ENCODE results near the gene KIF2A. TPM values are rescaled to one million over a fixed set of nuclear protein-coding genes. Genes with fewer than 3 reads are reported as not detected.

KIF2A gene
- 285 and 294 TPM in 2 replicates for total RNA-seq

DNA sequence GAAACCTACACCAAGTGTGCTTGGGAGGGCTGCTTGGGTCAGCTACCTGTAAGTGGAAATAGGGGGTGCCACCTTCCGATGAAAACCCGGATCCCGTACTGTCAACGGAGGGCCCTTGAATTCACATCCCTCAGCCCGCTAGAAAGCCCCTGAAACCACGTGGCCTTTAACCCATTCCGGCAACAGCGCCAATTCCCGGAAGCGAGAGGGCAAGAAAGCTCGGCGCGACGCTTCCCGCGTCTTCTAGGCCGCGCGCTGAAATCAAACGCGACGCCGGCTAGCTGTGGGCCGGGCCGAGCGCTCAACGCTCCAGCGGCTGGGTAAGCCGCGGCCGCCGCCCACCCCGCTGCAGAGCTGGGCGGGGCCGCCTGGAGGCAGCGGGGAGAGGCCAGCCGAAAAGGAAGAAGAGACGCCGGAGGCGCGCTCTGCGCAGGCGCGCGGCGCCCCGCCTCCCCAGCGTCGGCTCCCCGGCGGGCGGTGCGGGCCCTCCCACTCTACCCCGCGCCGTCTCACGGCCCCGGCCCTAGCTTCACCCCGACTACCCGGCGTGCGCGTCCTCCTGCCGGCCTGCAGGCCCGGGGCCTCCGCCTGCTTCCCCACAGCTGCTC lies at the start of gene KIF2A:
TSS of gene KIF2A (plus strand) at position 492 of the 608 bp plus-strand sequence. CDS start 267 bp downstream, outside the sequence.
- peaks cover 43% of the 10 kb centered on the region for H3K36me3 Mint-ChIP-seq (ENCODE audit: low read depth)
- peaks cover 48% of the 10 kb centered on the region for H3K4me1 Mint-ChIP-seq (ENCODE audit: low read depth)
- peak within 1 kb of the TSS; percentile 97 for H3K27ac Mint-ChIP-seq
- no peaks in the 10 kb centered on the region for H3K9me3 Mint-ChIP-seq
- intact Hi-C loops (cut with micrococcal nuclease): loop anchor here (1.0 to 5.0 kb wide), 7 partner anchors 9 to 974 kb away; partner anchors contain the start of genes DIMT1 and ZSWIM6
- peak; percentile 96 for DNase-seq (ENCODE audit: low spot score)
- H3K4me3 Mint-ChIP-seq (ENCODE audit: low read depth): peak within 1 kb of the TSS; percentile 99
- H3K27me3 Mint-ChIP-seq (ENCODE audit: low read depth): no peaks in the 10 kb centered on the region

DNA sequence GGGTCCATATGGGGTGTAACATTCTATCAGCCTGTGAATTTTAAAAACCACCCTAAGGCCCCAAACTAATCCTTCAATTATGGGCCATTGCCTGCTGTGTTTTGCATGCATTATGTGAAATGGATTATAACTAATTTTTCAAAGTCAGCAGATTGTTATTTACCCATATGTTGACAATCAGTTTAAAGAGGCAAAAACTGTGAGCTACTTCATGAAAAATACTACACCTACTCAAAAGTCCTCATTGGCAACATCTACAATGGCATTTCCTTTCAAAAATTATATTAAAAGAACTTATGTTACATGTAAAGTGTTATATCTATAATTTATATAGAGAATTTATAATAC lies 49.0 kb upstream of the KIF2A start:
- H3K4me1 Mint-ChIP-seq (ENCODE audit: low read depth): peaks cover 75% of the 10 kb centered on the region
- no peaks in the 10 kb centered on the region for H3K27me3 Mint-ChIP-seq (ENCODE audit: low read depth)
- intact Hi-C loops (cut with micrococcal nuclease): loop anchor here (2.0 kb wide), 2 partner anchors 20 to 48 kb away; no protein-coding TSS in a partner anchor
- H3K4me3 Mint-ChIP-seq (ENCODE audit: low read depth): peak overlapping the region; percentile 63
- H3K9me3 Mint-ChIP-seq: peaks cover 26% of the 10 kb centered on the region
- peak overlapping the region; percentile 94 for H3K27ac Mint-ChIP-seq
- no peak for DNase-seq (ENCODE audit: low spot score)
- peaks cover 38% of the 10 kb centered on the region for H3K36me3 Mint-ChIP-seq (ENCODE audit: low read depth)

DNA sequence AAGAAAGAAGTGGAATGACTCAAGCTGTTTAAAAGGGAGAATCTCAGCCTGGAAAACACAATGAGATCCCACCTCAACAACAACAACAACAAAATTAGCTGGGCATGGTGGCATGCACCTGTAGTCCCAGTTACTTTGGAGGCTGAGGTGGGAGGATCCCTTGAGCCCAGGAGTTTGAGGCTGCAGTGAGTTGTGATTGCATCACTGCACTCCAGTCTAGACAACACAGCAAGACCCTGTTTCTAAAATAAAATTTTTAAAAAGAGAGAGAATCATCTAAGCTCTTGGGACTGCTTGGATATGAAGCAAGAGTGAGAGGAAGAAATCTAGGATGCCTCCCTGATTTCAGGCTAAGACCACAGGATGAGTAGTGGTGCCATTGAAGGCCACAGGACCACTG lies 47.4 kb upstream of the KIF2A start:
- intact Hi-C loops (cut with micrococcal nuclease): no loop called here
- Mint-ChIP-seq H3K27ac (peak overlapping the region; percentile 54), H3K4me1 (ENCODE audit: low read depth) (peaks cover 64% of the 10 kb centered on the region), H3K27me3 (ENCODE audit: low read depth) (no peaks in the 10 kb centered on the region), H3K9me3 (peaks cover 12% of the 10 kb centered on the region), H3K4me3 (ENCODE audit: low read depth) (no peak overlapping the region), H3K36me3 (ENCODE audit: low read depth) (peaks cover 24% of the 10 kb centered on the region)
- no peak for DNase-seq (ENCODE audit: low spot score)

DNA sequence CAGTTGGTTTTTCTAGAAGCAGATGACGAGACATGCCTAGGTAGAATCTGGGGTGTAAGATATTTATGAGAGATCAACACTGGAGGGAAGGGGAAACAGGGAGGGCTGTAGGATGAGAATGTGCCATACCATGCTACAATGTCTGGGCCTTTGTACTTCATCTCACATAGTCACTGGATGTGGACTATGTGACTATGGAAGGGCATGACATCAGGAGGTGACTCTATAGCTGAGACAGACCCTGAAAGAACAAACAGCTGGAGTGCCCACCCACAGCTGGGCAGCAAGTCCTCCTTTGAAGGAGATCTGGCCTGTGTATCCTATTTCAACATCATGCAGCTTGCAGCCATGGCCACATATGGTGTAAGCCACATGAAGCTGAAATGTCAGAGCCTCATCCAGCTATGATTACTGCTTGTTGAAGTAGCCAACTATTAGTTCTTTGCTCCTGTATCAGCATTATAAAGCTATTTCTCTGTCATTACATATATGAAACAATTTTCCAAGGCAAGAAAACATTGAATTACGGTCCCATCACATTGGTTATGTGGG lies 46.2 kb upstream of the KIF2A start:
- Mint-ChIP-seq H3K27ac (peak overlapping the region; percentile 36), H3K4me1 (ENCODE audit: low read depth) (peaks cover 58% of the 10 kb centered on the region)
- intact Hi-C loops (cut with micrococcal nuclease): no loop called here

DNA sequence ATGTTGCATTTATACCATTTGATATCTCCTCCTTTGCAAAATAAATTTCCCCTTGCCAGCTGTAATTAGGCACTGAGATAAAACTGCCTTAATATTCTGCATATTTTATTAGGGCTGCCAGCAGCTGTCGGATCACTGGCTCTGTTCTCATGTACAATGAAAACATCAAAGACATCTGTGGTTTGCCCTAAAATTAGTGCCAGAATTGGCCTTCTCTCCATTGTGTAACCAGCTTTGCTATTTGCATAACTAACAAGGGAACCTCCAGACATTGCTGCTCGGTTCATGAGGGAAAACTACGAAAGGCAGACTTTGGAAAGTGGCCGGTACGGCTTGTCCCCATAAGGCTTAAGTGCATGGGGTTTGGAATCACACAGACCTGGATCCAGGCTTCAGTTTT lies 45.5 kb upstream of the KIF2A start:
- intact Hi-C loops (cut with micrococcal nuclease): no loop called here
- Mint-ChIP-seq H3K36me3 (ENCODE audit: low read depth) (peaks cover 14% of the 10 kb centered on the region), H3K27me3 (ENCODE audit: low read depth) (no peaks in the 10 kb centered on the region), H3K9me3 (peaks cover 4% of the 10 kb centered on the region), H3K4me3 (ENCODE audit: low read depth) (no peak overlapping the region), H3K27ac (peak overlapping the region; percentile 9), H3K4me1 (ENCODE audit: low read depth) (peaks cover 59% of the 10 kb centered on the region)
- no peak for DNase-seq (ENCODE audit: low spot score)

More for the DNA sequence above, 46.2 kb upstream of the KIF2A start:
- Mint-ChIP-seq H3K27me3 (ENCODE audit: low read depth) (no peaks in the 10 kb centered on the region), H3K4me3 (ENCODE audit: low read depth) (no peak overlapping the region), H3K9me3 (peaks cover 4% of the 10 kb centered on the region), H3K36me3 (ENCODE audit: low read depth) (peaks cover 14% of the 10 kb centered on the region)
- no peak for DNase-seq (ENCODE audit: low spot score)

DNA sequence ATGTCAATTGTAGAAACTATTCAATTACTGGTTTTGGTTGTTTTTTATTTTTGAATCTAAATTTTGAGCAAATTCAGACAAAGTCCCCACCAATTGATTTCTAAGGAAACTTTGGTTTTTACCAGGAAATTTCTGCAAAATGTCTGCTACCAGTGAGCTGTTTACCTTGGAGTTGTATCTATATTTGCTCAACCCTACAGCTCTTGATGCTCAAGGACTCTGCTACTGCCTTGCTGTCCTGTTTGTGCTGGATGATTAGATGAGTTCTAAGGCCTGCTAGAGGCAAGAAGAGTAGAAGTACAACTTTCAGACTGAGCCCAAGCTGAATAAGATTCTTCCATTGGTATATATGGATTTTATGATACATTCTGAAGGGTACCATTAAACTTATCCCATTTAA lies 42.6 kb upstream of the KIF2A start:
- peaks cover 11% of the 10 kb centered on the region for H3K36me3 Mint-ChIP-seq (ENCODE audit: low read depth)
- H3K4me3 Mint-ChIP-seq (ENCODE audit: low read depth): no peak overlapping the region
- no peaks in the 10 kb centered on the region for H3K27me3 Mint-ChIP-seq (ENCODE audit: low read depth)
- DNase-seq (ENCODE audit: low spot score): no peak
- peaks cover 58% of the 10 kb centered on the region for H3K4me1 Mint-ChIP-seq (ENCODE audit: low read depth)
- H3K27ac Mint-ChIP-seq: no peak overlapping the region
- intact Hi-C loops (cut with micrococcal nuclease): no loop called here
- H3K9me3 Mint-ChIP-seq: peaks cover 1% of the 10 kb centered on the region

DNA sequence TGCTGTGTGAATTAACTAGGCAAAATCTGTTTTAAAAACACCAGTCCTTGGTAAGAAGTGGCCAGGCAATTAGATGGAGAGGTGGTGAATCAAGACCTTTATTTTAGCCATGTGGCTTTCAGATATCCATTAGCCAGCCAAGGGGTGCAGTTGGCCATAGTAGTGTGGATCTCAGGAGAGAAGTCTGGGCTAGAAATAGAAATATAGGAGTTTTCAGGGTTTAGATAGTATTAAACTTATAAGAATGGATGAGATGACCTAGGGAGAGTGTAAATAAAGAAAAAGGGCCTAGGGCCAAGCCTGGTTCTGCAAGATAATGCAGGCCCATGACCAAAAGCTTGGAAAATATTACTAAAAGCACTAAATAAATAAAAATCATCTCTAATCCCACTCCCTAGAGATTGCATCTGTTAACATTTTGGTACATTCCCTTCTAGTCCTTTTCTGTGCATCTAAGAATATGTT lies 40.3 kb upstream of the KIF2A start:
- peaks cover 2% of the 10 kb centered on the region for H3K36me3 Mint-ChIP-seq (ENCODE audit: low read depth)
- no peaks in the 10 kb centered on the region for H3K9me3 Mint-ChIP-seq
- peaks cover 48% of the 10 kb centered on the region for H3K4me1 Mint-ChIP-seq (ENCODE audit: low read depth)
- no peak for DNase-seq (ENCODE audit: low spot score)
- intact Hi-C loops (cut with micrococcal nuclease): no loop called here
- H3K27ac Mint-ChIP-seq: no peak overlapping the region
- no peaks in the 10 kb centered on the region for H3K27me3 Mint-ChIP-seq (ENCODE audit: low read depth)
- H3K4me3 Mint-ChIP-seq (ENCODE audit: low read depth): no peak overlapping the region

DNA sequence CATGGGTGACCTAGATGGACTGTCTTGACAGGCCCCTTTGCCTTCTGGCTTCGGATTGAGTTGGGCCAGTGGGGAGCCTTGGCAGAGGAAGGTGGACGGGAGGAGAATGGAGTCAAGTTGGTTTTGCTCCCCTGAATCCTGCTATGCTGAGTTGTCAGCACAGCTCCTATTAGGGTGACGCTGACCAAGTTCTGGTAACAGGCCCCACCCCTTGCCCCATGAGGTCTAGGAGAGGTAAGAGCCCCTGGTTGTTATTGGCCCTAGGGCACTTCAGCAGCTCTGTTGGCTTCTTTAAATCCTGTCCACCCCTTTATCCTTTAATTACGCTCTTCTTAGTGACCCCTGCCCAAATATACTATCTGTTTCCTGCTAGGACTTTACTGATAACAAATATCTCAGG lies 39.4 kb upstream of the KIF2A start:
- DNase-seq (ENCODE audit: low spot score): no peak
- Mint-ChIP-seq H3K27ac (no peak overlapping the region), H3K4me3 (ENCODE audit: low read depth) (no peak overlapping the region), H3K4me1 (ENCODE audit: low read depth) (peaks cover 47% of the 10 kb centered on the region), H3K36me3 (ENCODE audit: low read depth) (peaks cover 4% of the 10 kb centered on the region), H3K27me3 (ENCODE audit: low read depth) (no peaks in the 10 kb centered on the region), H3K9me3 (peaks cover 4% of the 10 kb centered on the region)
- intact Hi-C loops (cut with micrococcal nuclease): no loop called here

DNA sequence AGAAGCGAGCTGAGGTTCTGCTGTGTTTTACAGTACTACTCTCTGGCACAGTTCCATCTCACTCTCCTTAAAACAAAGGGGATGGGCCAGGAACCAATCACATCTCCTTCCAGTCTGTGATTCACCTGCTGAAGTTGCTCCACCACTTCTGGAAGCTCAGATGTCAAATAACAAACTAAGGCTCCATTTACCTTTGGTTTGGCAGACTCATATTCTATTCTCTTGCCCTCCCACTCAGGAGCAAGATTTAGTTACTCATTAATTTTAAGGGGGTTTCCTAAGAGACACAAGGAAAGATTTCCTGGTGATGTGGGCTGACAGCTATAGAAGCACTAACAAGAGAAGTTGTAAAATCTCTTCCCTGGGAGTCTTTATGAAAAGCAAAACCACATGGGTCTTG lies 37.8 kb upstream of the KIF2A start:
- Mint-ChIP-seq H3K27ac (peak overlapping the region; percentile 72), H3K4me1 (ENCODE audit: low read depth) (peaks cover 54% of the 10 kb centered on the region), H3K4me3 (ENCODE audit: low read depth) (no peak overlapping the region), H3K9me3 (peaks cover 4% of the 10 kb centered on the region), H3K36me3 (ENCODE audit: low read depth) (peaks cover 11% of the 10 kb centered on the region), H3K27me3 (ENCODE audit: low read depth) (no peaks in the 10 kb centered on the region)
- no peak for DNase-seq (ENCODE audit: low spot score)
- intact Hi-C loops (cut with micrococcal nuclease): loop anchor here (1.0 kb wide), 2 partner anchors 9 to 17 kb away; no protein-coding TSS in a partner anchor

DNA sequence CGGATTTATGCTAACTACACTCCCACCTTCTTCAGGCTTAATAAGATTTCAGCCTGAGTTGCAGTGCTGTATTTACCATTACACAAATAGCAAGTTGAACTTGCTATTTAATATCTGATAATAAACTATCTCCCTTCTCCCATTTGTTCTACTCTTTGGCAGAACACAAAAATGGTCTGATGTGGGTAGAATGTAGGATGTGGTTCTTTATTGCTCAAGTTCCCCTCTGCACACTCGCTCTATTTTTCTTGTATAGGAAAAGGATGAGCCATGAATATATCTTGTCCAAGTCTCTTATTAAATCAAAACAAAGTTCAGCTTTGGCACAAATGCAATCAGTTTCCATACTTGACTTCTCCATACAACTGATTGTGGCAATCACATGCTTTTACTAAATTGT lies 37.2 kb upstream of the KIF2A start:
- H3K4me3 Mint-ChIP-seq (ENCODE audit: low read depth): peak overlapping the region; percentile 43
- H3K4me1 Mint-ChIP-seq (ENCODE audit: low read depth): peaks cover 55% of the 10 kb centered on the region
- intact Hi-C loops (cut with micrococcal nuclease): loop anchor here (1.0 kb wide), 2 partner anchors 9 to 17 kb away; no protein-coding TSS in a partner anchor
- no peak for DNase-seq (ENCODE audit: low spot score)
- peak overlapping the region; percentile 59 for H3K27ac Mint-ChIP-seq
- H3K27me3 Mint-ChIP-seq (ENCODE audit: low read depth): no peaks in the 10 kb centered on the region
- H3K9me3 Mint-ChIP-seq: peaks cover 8% of the 10 kb centered on the region
- peaks cover 15% of the 10 kb centered on the region for H3K36me3 Mint-ChIP-seq (ENCODE audit: low read depth)

DNA sequence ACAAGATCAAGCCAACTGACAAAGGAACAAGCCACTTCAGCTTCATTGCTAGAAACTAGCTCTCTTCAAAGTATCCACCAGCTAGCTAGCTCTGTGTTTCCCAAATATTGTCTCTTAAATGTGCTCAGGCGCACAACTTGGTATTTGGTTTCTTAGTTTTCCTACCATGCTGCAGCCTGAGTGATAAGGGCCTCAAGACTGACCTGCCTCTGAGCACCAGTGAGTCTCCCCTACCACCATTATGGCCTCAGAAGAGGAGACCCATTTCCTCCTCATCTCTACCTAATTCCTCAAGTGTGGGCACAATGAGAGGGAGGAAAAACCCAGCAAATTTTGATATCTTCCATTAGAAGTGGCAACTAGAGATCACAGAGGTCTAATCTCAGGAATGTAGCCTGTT lies 34.6 kb upstream of the KIF2A start:
- Mint-ChIP-seq H3K9me3 (peaks cover 19% of the 10 kb centered on the region), H3K4me1 (ENCODE audit: low read depth) (peaks cover 45% of the 10 kb centered on the region), H3K36me3 (ENCODE audit: low read depth) (peaks cover 20% of the 10 kb centered on the region), H3K27ac (no peak overlapping the region), H3K27me3 (ENCODE audit: low read depth) (no peaks in the 10 kb centered on the region), H3K4me3 (ENCODE audit: low read depth) (no peak overlapping the region)
- DNase-seq (ENCODE audit: low spot score): no peak
- intact Hi-C loops (cut with micrococcal nuclease): no loop called here

DNA sequence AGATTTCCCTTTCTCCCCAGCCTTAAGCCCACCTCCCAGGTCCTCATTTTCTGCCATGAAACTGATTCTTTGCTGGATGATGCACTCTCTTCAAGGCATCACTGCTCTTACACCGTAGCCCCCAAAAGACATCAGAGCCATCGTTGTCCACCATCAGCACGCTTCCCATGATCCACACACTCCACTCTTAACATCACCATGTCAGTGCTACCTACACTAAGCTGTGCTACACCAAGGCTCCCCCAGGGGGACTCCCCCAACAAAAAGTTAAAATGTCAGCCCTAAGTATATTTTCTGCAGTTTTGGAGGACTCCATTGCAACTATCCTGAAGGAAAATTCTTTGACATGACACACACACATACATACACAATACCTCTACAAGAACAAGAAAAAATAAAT lies 34.1 kb upstream of the KIF2A start:
- intact Hi-C loops (cut with micrococcal nuclease): no loop called here
- peaks cover 43% of the 10 kb centered on the region for H3K4me1 Mint-ChIP-seq (ENCODE audit: low read depth)
- peaks cover 20% of the 10 kb centered on the region for H3K36me3 Mint-ChIP-seq (ENCODE audit: low read depth)
- peaks cover 19% of the 10 kb centered on the region for H3K9me3 Mint-ChIP-seq
- no peak overlapping the region for H3K4me3 Mint-ChIP-seq (ENCODE audit: low read depth)
- DNase-seq (ENCODE audit: low spot score): no peak
- H3K27me3 Mint-ChIP-seq (ENCODE audit: low read depth): no peaks in the 10 kb centered on the region
- peak overlapping the region; percentile 47 for H3K27ac Mint-ChIP-seq

DNA sequence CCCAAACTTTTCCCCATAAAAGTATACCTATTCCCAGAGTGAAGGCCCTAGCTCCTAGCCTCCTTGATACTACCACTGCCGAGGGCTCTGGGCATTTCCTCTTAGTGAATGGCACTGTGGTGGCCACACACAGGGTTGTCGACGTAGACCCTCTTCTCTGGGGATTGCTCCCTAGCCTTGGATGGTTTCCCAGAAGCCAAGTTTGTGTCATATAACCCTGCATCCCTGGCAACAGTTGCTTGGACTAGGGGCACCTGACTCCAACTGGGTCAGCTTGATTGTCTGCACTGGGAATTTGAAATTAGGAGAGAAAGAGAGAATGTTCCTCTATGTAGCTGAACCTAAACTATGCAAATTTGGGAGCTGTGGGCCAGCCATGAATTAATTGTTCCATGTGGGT lies 32.3 kb upstream of the KIF2A start:
- Mint-ChIP-seq H3K4me1 (ENCODE audit: low read depth) (peaks cover 45% of the 10 kb centered on the region), H3K27me3 (ENCODE audit: low read depth) (no peaks in the 10 kb centered on the region), H3K9me3 (peaks cover 19% of the 10 kb centered on the region), H3K36me3 (ENCODE audit: low read depth) (peaks cover 22% of the 10 kb centered on the region), H3K4me3 (ENCODE audit: low read depth) (no peak overlapping the region), H3K27ac (no peak overlapping the region)
- DNase-seq (ENCODE audit: low spot score): no peak
- intact Hi-C loops (cut with micrococcal nuclease): no loop called here

Data from activated T-helper 2 cell treated with anti-CD3 and anti-CD28 coated beads, Interferon-gamma antibody, Interleukin-2, Interleukin-4, amounts not matched to agents 10 μg/mL and 5 μg/mL and 100 μg/mL, durations not matched to agents 14 hours and 24 hours and 36 hours (primary cell).